IMR-90 (cell line): ENCODE results near the gene CLNK. TPM values are rescaled to one million over a fixed set of nuclear protein-coding genes. Genes with fewer than 3 reads are reported as not detected.

Source experiments
- ATAC-seq: fragments of 200-7000 bp; cut with Tn5 transposase; 2 replicates; pipeline ENCODE4 v1.9.1; 2020; ENCODE audit warnings: low read depth, mild to moderate bottlenecking, moderate library complexity
- BruUV-seq: library from RNA; stranded (reverse); fragments of 400-500 nt; replicated peaks from 2 replicates; lab custom pipeline; 2021; lab: Mats Ljungman, UMichigan
- CTCF ChIA-PET: fragments of 300-600 bp; formaldehyde crosslinking; extraction: SDS; loops from one replicate; lab custom pipeline; 2021; ENCODE audit warnings: antibody characterized with exemption; lab: Yijun Ruan, JAX
- POLR2A ChIA-PET: fragments of 300-600 bp; sonication (Branson Sonifier 250); formaldehyde crosslinking; loops from one replicate; lab custom pipeline; 2022; ENCODE audit warnings: antibody characterized with exemption; ENCODE audit not compliant: unreplicated experiment; lab: Charles Lee
- DNase-seq: peaks from one replicate; pipeline ENCODE4 v3.0.0; 2013
- H2AFZ ChIP-seq: replicated peaks from 2 replicates; pipeline ENCODE3; 2013; ENCODE audit warnings: low read length, mild to moderate bottlenecking; ENCODE audit not compliant: poor library complexity
- H2AK5ac ChIP-seq: 2 replicates; pipeline ENCODE4 v1.6.1; 2013; ENCODE audit warnings: low read depth, low read length, inconsistent platforms
- H2AK9ac ChIP-seq: replicated peaks from 2 replicates; pipeline ENCODE3; 2013; ENCODE audit warnings: mild to moderate bottlenecking, low read depth, low read length, moderate library complexity; ENCODE audit not compliant: poor library complexity
- H2BK120ac ChIP-seq: 2 replicates; pipeline ENCODE4 v1.6.1; 2013; ENCODE audit warnings: low read depth, low read length, inconsistent platforms
- H2BK15ac ChIP-seq: 3 replicates; pipeline ENCODE4 v1.6.1; 2013; ENCODE audit warnings: low read depth, low read length, inconsistent platforms
- H2BK20ac ChIP-seq: 2 replicates; pipeline ENCODE4 v1.6.1; 2013; ENCODE audit warnings: low read depth, mild to moderate bottlenecking, inconsistent platforms, low read length, moderate library complexity
- H2BK5ac ChIP-seq: 2 replicates; pipeline ENCODE4 v1.6.1; 2013; ENCODE audit warnings: mild to moderate bottlenecking, low read depth, low read length, inconsistent platforms; ENCODE audit not compliant: poor library complexity, severe bottlenecking
- H3K14ac ChIP-seq: replicated peaks from 2 replicates; pipeline ENCODE4 v1.6.1; 2013; ENCODE audit warnings: low read depth, low read length, inconsistent platforms
- H3K18ac ChIP-seq: 2 replicates; pipeline ENCODE4 v1.6.1; 2013; ENCODE audit warnings: low read depth, low read length, control low read depth
- H3K23ac ChIP-seq: 2 replicates; pipeline ENCODE4 v1.6.1; 2013; ENCODE audit warnings: low read depth, low read length, inconsistent platforms
- H3K27ac ChIP-seq: 2 replicates; pipeline ENCODE4 v1.5.1; 2013; ENCODE audit warnings: mild to moderate bottlenecking, control low read depth, low read length; ENCODE audit not compliant: insufficient read depth
- H3K27me3 ChIP-seq: 2 replicates; pipeline ENCODE4 v1.6.1; 2013; ENCODE audit warnings: low read length; ENCODE audit not compliant: control insufficient read depth, insufficient read depth
- H3K36me3 ChIP-seq: 2 replicates; pipeline ENCODE4 v1.6.1; 2013; ENCODE audit warnings: low read length, mixed read lengths; ENCODE audit not compliant: control insufficient read depth, insufficient read depth
- H3K4ac ChIP-seq: 2 replicates; pipeline ENCODE4 v1.6.1; 2013; ENCODE audit warnings: low read depth, low read length, inconsistent platforms
- H3K4me1 ChIP-seq: 2 replicates; pipeline ENCODE4 v1.6.1; 2013; ENCODE audit warnings: low read length, mixed read lengths; ENCODE audit not compliant: control insufficient read depth, insufficient read depth
- H3K4me2 ChIP-seq: 2 replicates; pipeline ENCODE4 v1.6.1; 2013; ENCODE audit warnings: low read depth, mild to moderate bottlenecking, control low read depth, low read length, moderate library complexity
- H3K4me3 ChIP-seq: 2 replicates; pipeline ENCODE4 v1.5.1; 2013; ENCODE audit warnings: low read depth, mild to moderate bottlenecking, control low read depth, low read length, moderate library complexity; ENCODE audit not compliant: insufficient read depth
- H3K56ac ChIP-seq: 2 replicates; pipeline ENCODE4 v1.6.1; 2013; ENCODE audit warnings: low read length, inconsistent platforms; ENCODE audit not compliant: insufficient read depth; ENCODE audit errors: extremely low read depth
- H3K79me1 ChIP-seq, 2 experiments: 2 replicates each; pipeline ENCODE4 v1.6.1; 2013; ENCODE audit warnings: low read length in 2 of 2, inconsistent platforms in 1 of 2, low read depth in 1 of 2
- H3K9ac ChIP-seq: 2 replicates; pipeline ENCODE4 v1.6.1; 2013; ENCODE audit warnings: low read depth, low read length, control low read depth
- H3K9me1 ChIP-seq: 2 replicates; pipeline ENCODE4 v1.6.1; 2013; ENCODE audit warnings: low read length, inconsistent platforms; ENCODE audit not compliant: insufficient read depth
- H3K9me3 ChIP-seq: 2 replicates; pipeline ENCODE4 v1.6.1; 2013; ENCODE audit warnings: low read length; ENCODE audit not compliant: control insufficient read depth, insufficient read depth
- H4K20me1 ChIP-seq: 2 replicates; pipeline ENCODE4 v1.6.1; 2013; ENCODE audit warnings: low read length, inconsistent platforms; ENCODE audit not compliant: insufficient read depth
- H4K5ac ChIP-seq: 2 replicates; pipeline ENCODE4 v1.6.1; 2013; ENCODE audit warnings: mild to moderate bottlenecking, low read depth, low read length, control low read depth
- H4K8ac ChIP-seq, 2 experiments: 2 replicates each; pipeline ENCODE4 v1.6.1; 2013; ENCODE audit warnings: low read depth in 2 of 2, low read length in 2 of 2, control low read depth in 1 of 2, inconsistent platforms in 1 of 2
- H4K91ac ChIP-seq: 2 replicates; pipeline ENCODE4 v1.6.1; 2013; ENCODE audit warnings: low read depth, low read length, inconsistent platforms; ENCODE audit not compliant: insufficient read depth
- CEBPB ChIP-seq: IDR thresholded peaks from 2 replicates; pipeline ENCODE4 v1.6.1; 2012; ENCODE audit warnings: low read depth, low read length, improper control_type of control experiment
- CHD1 ChIP-seq: IDR thresholded peaks from 2 replicates; pipeline ENCODE4 v1.6.1; 2012; ENCODE audit warnings: low read depth, low read length, improper control_type of control experiment
- CTCF ChIP-seq: conservative IDR thresholded peaks from 2 replicates; pipeline ENCODE4 v1.5.1; 2012; ENCODE audit warnings: mild to moderate bottlenecking, low read depth, low read length, improper control_type of control experiment
- ELK1 ChIP-seq: fragments of 150-350 bp; IDR thresholded peaks from 2 replicates; pipeline ENCODE4 v1.6.1; 2016; ENCODE audit warnings: low read depth, mild to moderate bottlenecking, low read length, moderate library complexity, borderline replicate concordance
- FOS ChIP-seq: fragments of 150-350 bp; IDR thresholded peaks from 2 replicates; pipeline ENCODE4 v1.6.1; 2016; ENCODE audit warnings: low read depth, low read length
- MAFK ChIP-seq: IDR thresholded peaks from 2 replicates; pipeline ENCODE4 v1.6.1; 2012; ENCODE audit warnings: low read depth, low read length, improper control_type of control experiment
- MAZ ChIP-seq: IDR thresholded peaks from 2 replicates; pipeline ENCODE4 v1.6.1; 2012; ENCODE audit warnings: low read depth, mild to moderate bottlenecking, low read length, improper control_type of control experiment, moderate library complexity, borderline replicate concordance
- MXI1 ChIP-seq: IDR thresholded peaks from 2 replicates; pipeline ENCODE4 v1.6.1; 2012; ENCODE audit warnings: low read depth, mild to moderate bottlenecking, low read length, moderate library complexity, borderline replicate concordance
- NFE2L2 ChIP-seq: fragments of 150-350 bp; IDR thresholded peaks from 2 replicates; pipeline ENCODE4 v1.6.1; 2016; ENCODE audit warnings: low read depth, mild to moderate bottlenecking, low read length
- POLR2A ChIP-seq: IDR thresholded peaks from 2 replicates; pipeline ENCODE4 v1.6.1; 2012; ENCODE audit warnings: mild to moderate bottlenecking, low read depth, low read length
- RAD21 ChIP-seq: IDR thresholded peaks from 2 replicates; pipeline ENCODE4 v1.6.1; 2012; ENCODE audit warnings: low read length, improper control_type of control experiment
- RFX5 ChIP-seq: IDR thresholded peaks from 2 replicates; pipeline ENCODE4 v1.8.0; 2012; ENCODE audit warnings: low read depth, mild to moderate bottlenecking, low read length, moderate library complexity
- SMC3 ChIP-seq: fragments of 150-350 bp; IDR thresholded peaks from 2 replicates; pipeline ENCODE4 v1.6.1; 2016; ENCODE audit warnings: low read depth, mild to moderate bottlenecking, antibody characterized with exemption, low read length, moderate library complexity
- USF2 ChIP-seq: fragments of 150-350 bp; IDR thresholded peaks from 2 replicates; pipeline ENCODE4 v1.6.1; 2017; ENCODE audit warnings: mild to moderate bottlenecking, antibody characterized with exemption, low read length, low read depth
- WGBS, 2 experiments: methylation state at CpG; one replicate each; pipeline versions ENCODE4 v1.1.5 to v1.1.7; 2013; ENCODE audit warnings: missing lambda C conversion rate in 2 of 2; ENCODE audit not compliant: insufficient read length in 1 of 2; ENCODE audit errors: extremely low coverage in 2 of 2; 5-methylcytosine and 5-hydroxymethylcytosine counted together
- dilution Hi-C: fragments of 300-500 bp; cut with HindIII; formaldehyde crosslinking; loops from one replicate; pipeline ENCODE4 v1.14.3; 2018; ENCODE audit warnings: low sequenced_read_pairs; ENCODE audit not compliant: unreplicated experiment
- in situ Hi-C: fragments of 300-500 bp; cut with MboI; formaldehyde crosslinking; loops from 3 replicates; pipeline ENCODE4 v1.14.3; 2019; ENCODE audit warnings: low sequenced_read_pairs, inconsistent platforms, mixed read lengths
- intact Hi-C: fragments of 100-400 bp; cut with micrococcal nuclease; formaldehyde crosslinking; loops from 2 replicates; pipeline ENCODE4 v1.10.0; 2022
- polyA plus RNA-seq, 3 experiments: library from polyadenylated mRNA; depleted of rRNA; stranded (reverse); fragments of >200 nt; gene quantifications; 2 replicates each; pipeline ENCODE4 v1.2.3, GENCODE V29; 2012; ENCODE audit warnings: low replicate concordance in 1 of 3
- total RNA-seq: library from RNA; depleted of rRNA; stranded (reverse); fragments of >200 nt; gene quantifications from 2 replicates; pipeline ENCODE4 v1.2.3, GENCODE V29; 2012

CLNK gene
- total and polyA plus RNA-seq, 2 of the 4 experiments (the other 2 are of a cell fraction) = not detected

- Histone ChIP-seq H3K4me1 (no peaks in the 10 kb centered on the region), H3K56ac (no peak overlapping the region), H3K79me1 (no peaks in the 10 kb centered on the region), H3K27me3 (no peaks in the 10 kb centered on the region), H3K18ac (no peak overlapping the region), H2BK5ac (no peak overlapping the region), H3K14ac (no peak overlapping the region), H3K23ac (no peak overlapping the region), H3K9me1 (no peaks in the 10 kb centered on the region), H4K8ac (no peak overlapping the region), H3K36me3 (no peaks in the 10 kb centered on the region), H3K4me3 (no peak overlapping the region), H2AK5ac (no peak overlapping the region), H3K4ac (no peak overlapping the region), H3K27ac (no peak overlapping the region), H2AFZ (no peak overlapping the region), H2BK120ac (no peak overlapping the region), H4K91ac (no peak overlapping the region), H4K20me1 (no peaks in the 10 kb centered on the region), H2AK9ac (no peak overlapping the region), H3K9me3 (no peaks in the 10 kb centered on the region), H2BK20ac (no peak overlapping the region), H2BK15ac (no peak overlapping the region), H3K4me2 (no peak overlapping the region), H3K9ac (no peak overlapping the region), H4K5ac (no peak overlapping the region)
- dilution Hi-C loops (no loop called here), in situ Hi-C loops (no loop called here), intact Hi-C loops (no loop called here)
- no peak for TF ChIP-seq USF2
- TF ChIP-seq SMC3 = no peak
- no peak for TF ChIP-seq RAD21
- no peak for TF ChIP-seq FOS
- TF ChIP-seq POLR2A = no peak
- TF ChIP-seq CEBPB = no peak
- no peak for TF ChIP-seq RFX5
- TF ChIP-seq CHD1 = no peak
- no peak for TF ChIP-seq CTCF
- TF ChIP-seq ELK1 = no peak
- no peak for TF ChIP-seq MXI1
- no peak for TF ChIP-seq MAZ
- TF ChIP-seq NFE2L2 = no peak
- no peak for TF ChIP-seq MAFK
- ChIA-PET POLR2A (no interaction called here), CTCF (interaction anchor here (0.8 to 1.0 kb wide), 2 partner anchors 11 to 25 kb away, joined by 3 read pairs; no protein-coding TSS in a partner anchor)
- BruUV-seq = no TSS peak
- no peak for DNase-seq
- no CpG with 5 or more reads among the region's 5 CpGs for WGBS, 2 experiments
- no peak for ATAC-seq
Observed at GRCh38 chr4:10482913-10483312, 201.7 kb downstream of the CLNK start.
